IMR-90 (cell line): ENCODE data around the gene METAP2. TPM values are rescaled to one million over a fixed set of nuclear protein-coding genes. Genes with fewer than 3 reads are reported as not detected.

Experiments used
- ATAC-seq: fragments of 200-7000 bp; cut with Tn5 transposase; 2 replicates; pipeline ENCODE4 v1.9.1; 2020; ENCODE audit warnings: low read depth, mild to moderate bottlenecking, moderate library complexity
- BruUV-seq: library from RNA; stranded (reverse); fragments of 400-500 nt; replicated peaks from 2 replicates; lab custom pipeline; 2021; lab: Mats Ljungman, UMichigan
- CTCF ChIA-PET: fragments of 300-600 bp; formaldehyde crosslinking; extraction: SDS; loops from one replicate; lab custom pipeline; 2021; ENCODE audit warnings: antibody characterized with exemption; lab: Yijun Ruan, JAX
- POLR2A ChIA-PET: fragments of 300-600 bp; sonication (Branson Sonifier 250); formaldehyde crosslinking; loops from one replicate; lab custom pipeline; 2022; ENCODE audit warnings: antibody characterized with exemption; ENCODE audit not compliant: unreplicated experiment; lab: Charles Lee
- DNase-seq: peaks from one replicate; pipeline ENCODE4 v3.0.0; 2013
- H2AFZ ChIP-seq: replicated peaks from 2 replicates; pipeline ENCODE3; 2013; ENCODE audit warnings: low read length, mild to moderate bottlenecking; ENCODE audit not compliant: poor library complexity
- H2AK5ac ChIP-seq: 2 replicates; pipeline ENCODE4 v1.6.1; 2013; ENCODE audit warnings: low read depth, low read length, inconsistent platforms
- H2AK9ac ChIP-seq: replicated peaks from 2 replicates; pipeline ENCODE3; 2013; ENCODE audit warnings: mild to moderate bottlenecking, low read depth, low read length, moderate library complexity; ENCODE audit not compliant: poor library complexity
- H2BK120ac ChIP-seq: 2 replicates; pipeline ENCODE4 v1.6.1; 2013; ENCODE audit warnings: low read depth, low read length, inconsistent platforms
- H2BK15ac ChIP-seq: 3 replicates; pipeline ENCODE4 v1.6.1; 2013; ENCODE audit warnings: low read depth, low read length, inconsistent platforms
- H2BK20ac ChIP-seq: 2 replicates; pipeline ENCODE4 v1.6.1; 2013; ENCODE audit warnings: low read depth, mild to moderate bottlenecking, inconsistent platforms, low read length, moderate library complexity
- H2BK5ac ChIP-seq: 2 replicates; pipeline ENCODE4 v1.6.1; 2013; ENCODE audit warnings: mild to moderate bottlenecking, low read depth, low read length, inconsistent platforms; ENCODE audit not compliant: poor library complexity, severe bottlenecking
- H3K14ac ChIP-seq: replicated peaks from 2 replicates; pipeline ENCODE4 v1.6.1; 2013; ENCODE audit warnings: low read depth, low read length, inconsistent platforms
- H3K18ac ChIP-seq: 2 replicates; pipeline ENCODE4 v1.6.1; 2013; ENCODE audit warnings: low read depth, low read length, control low read depth
- H3K23ac ChIP-seq: 2 replicates; pipeline ENCODE4 v1.6.1; 2013; ENCODE audit warnings: low read depth, low read length, inconsistent platforms
- H3K27ac ChIP-seq: 2 replicates; pipeline ENCODE4 v1.5.1; 2013; ENCODE audit warnings: mild to moderate bottlenecking, control low read depth, low read length; ENCODE audit not compliant: insufficient read depth
- H3K27me3 ChIP-seq: 2 replicates; pipeline ENCODE4 v1.6.1; 2013; ENCODE audit warnings: low read length; ENCODE audit not compliant: control insufficient read depth, insufficient read depth
- H3K36me3 ChIP-seq: 2 replicates; pipeline ENCODE4 v1.6.1; 2013; ENCODE audit warnings: low read length, mixed read lengths; ENCODE audit not compliant: control insufficient read depth, insufficient read depth
- H3K4ac ChIP-seq: 2 replicates; pipeline ENCODE4 v1.6.1; 2013; ENCODE audit warnings: low read depth, low read length, inconsistent platforms
- H3K4me1 ChIP-seq: 2 replicates; pipeline ENCODE4 v1.6.1; 2013; ENCODE audit warnings: low read length, mixed read lengths; ENCODE audit not compliant: control insufficient read depth, insufficient read depth
- H3K4me2 ChIP-seq: 2 replicates; pipeline ENCODE4 v1.6.1; 2013; ENCODE audit warnings: low read depth, mild to moderate bottlenecking, control low read depth, low read length, moderate library complexity
- H3K4me3 ChIP-seq: 2 replicates; pipeline ENCODE4 v1.5.1; 2013; ENCODE audit warnings: low read depth, mild to moderate bottlenecking, control low read depth, low read length, moderate library complexity; ENCODE audit not compliant: insufficient read depth
- H3K56ac ChIP-seq: 2 replicates; pipeline ENCODE4 v1.6.1; 2013; ENCODE audit warnings: low read length, inconsistent platforms; ENCODE audit not compliant: insufficient read depth; ENCODE audit errors: extremely low read depth
- H3K79me1 ChIP-seq, 2 experiments: 2 replicates each; pipeline ENCODE4 v1.6.1; 2013; ENCODE audit warnings: low read length in 2 of 2, inconsistent platforms in 1 of 2, low read depth in 1 of 2
- H3K9ac ChIP-seq: 2 replicates; pipeline ENCODE4 v1.6.1; 2013; ENCODE audit warnings: low read depth, low read length, control low read depth
- H3K9me1 ChIP-seq: 2 replicates; pipeline ENCODE4 v1.6.1; 2013; ENCODE audit warnings: low read length, inconsistent platforms; ENCODE audit not compliant: insufficient read depth
- H3K9me3 ChIP-seq: 2 replicates; pipeline ENCODE4 v1.6.1; 2013; ENCODE audit warnings: low read length; ENCODE audit not compliant: control insufficient read depth, insufficient read depth
- H4K20me1 ChIP-seq: 2 replicates; pipeline ENCODE4 v1.6.1; 2013; ENCODE audit warnings: low read length, inconsistent platforms; ENCODE audit not compliant: insufficient read depth
- H4K5ac ChIP-seq: 2 replicates; pipeline ENCODE4 v1.6.1; 2013; ENCODE audit warnings: mild to moderate bottlenecking, low read depth, low read length, control low read depth
- H4K8ac ChIP-seq, 2 experiments: 2 replicates each; pipeline ENCODE4 v1.6.1; 2013; ENCODE audit warnings: low read depth in 2 of 2, low read length in 2 of 2, control low read depth in 1 of 2, inconsistent platforms in 1 of 2
- H4K91ac ChIP-seq: 2 replicates; pipeline ENCODE4 v1.6.1; 2013; ENCODE audit warnings: low read depth, low read length, inconsistent platforms; ENCODE audit not compliant: insufficient read depth
- BHLHE40 ChIP-seq: fragments of 150-350 bp; IDR thresholded peaks from 2 replicates; pipeline ENCODE4 v1.6.1; 2016; ENCODE audit warnings: mild to moderate bottlenecking, low read depth, low read length
- ELK1 ChIP-seq: fragments of 150-350 bp; IDR thresholded peaks from 2 replicates; pipeline ENCODE4 v1.6.1; 2016; ENCODE audit warnings: low read depth, mild to moderate bottlenecking, low read length, moderate library complexity, borderline replicate concordance
- FOS ChIP-seq: fragments of 150-350 bp; IDR thresholded peaks from 2 replicates; pipeline ENCODE4 v1.6.1; 2016; ENCODE audit warnings: low read depth, low read length
- MAFK ChIP-seq: IDR thresholded peaks from 2 replicates; pipeline ENCODE4 v1.6.1; 2012; ENCODE audit warnings: low read depth, low read length, improper control_type of control experiment
- MAZ ChIP-seq: IDR thresholded peaks from 2 replicates; pipeline ENCODE4 v1.6.1; 2012; ENCODE audit warnings: low read depth, mild to moderate bottlenecking, low read length, improper control_type of control experiment, moderate library complexity, borderline replicate concordance
- MXI1 ChIP-seq: IDR thresholded peaks from 2 replicates; pipeline ENCODE4 v1.6.1; 2012; ENCODE audit warnings: low read depth, mild to moderate bottlenecking, low read length, moderate library complexity, borderline replicate concordance
- NFE2L2 ChIP-seq: fragments of 150-350 bp; IDR thresholded peaks from 2 replicates; pipeline ENCODE4 v1.6.1; 2016; ENCODE audit warnings: low read depth, mild to moderate bottlenecking, low read length
- POLR2A ChIP-seq: IDR thresholded peaks from 2 replicates; pipeline ENCODE4 v1.6.1; 2012; ENCODE audit warnings: mild to moderate bottlenecking, low read depth, low read length
- RAD21 ChIP-seq: IDR thresholded peaks from 2 replicates; pipeline ENCODE4 v1.6.1; 2012; ENCODE audit warnings: low read length, improper control_type of control experiment
- RCOR1 ChIP-seq: IDR thresholded peaks from 2 replicates; pipeline ENCODE4 v1.6.1; 2012; ENCODE audit warnings: mild to moderate bottlenecking, low read length, improper control_type of control experiment; ENCODE audit not compliant: insufficient replicate concordance
- RFX5 ChIP-seq: IDR thresholded peaks from 2 replicates; pipeline ENCODE4 v1.8.0; 2012; ENCODE audit warnings: low read depth, mild to moderate bottlenecking, low read length, moderate library complexity
- SMC3 ChIP-seq: fragments of 150-350 bp; IDR thresholded peaks from 2 replicates; pipeline ENCODE4 v1.6.1; 2016; ENCODE audit warnings: low read depth, mild to moderate bottlenecking, antibody characterized with exemption, low read length, moderate library complexity
- USF2 ChIP-seq: fragments of 150-350 bp; IDR thresholded peaks from 2 replicates; pipeline ENCODE4 v1.6.1; 2017; ENCODE audit warnings: mild to moderate bottlenecking, antibody characterized with exemption, low read length, low read depth
- WGBS, 2 experiments: methylation state at CpG; one replicate each; pipeline versions ENCODE4 v1.1.5 to v1.1.7; 2013; ENCODE audit warnings: missing lambda C conversion rate in 2 of 2; ENCODE audit not compliant: insufficient read length in 1 of 2; ENCODE audit errors: extremely low coverage in 2 of 2; 5-methylcytosine and 5-hydroxymethylcytosine counted together
- dilution Hi-C: fragments of 300-500 bp; cut with HindIII; formaldehyde crosslinking; loops from one replicate; pipeline ENCODE4 v1.14.3; 2018; ENCODE audit warnings: low sequenced_read_pairs; ENCODE audit not compliant: unreplicated experiment
- in situ Hi-C: fragments of 300-500 bp; cut with MboI; formaldehyde crosslinking; loops from 3 replicates; pipeline ENCODE4 v1.14.3; 2019; ENCODE audit warnings: low sequenced_read_pairs, inconsistent platforms, mixed read lengths
- intact Hi-C: fragments of 100-400 bp; cut with micrococcal nuclease; formaldehyde crosslinking; loops from 2 replicates; pipeline ENCODE4 v1.10.0; 2022
- polyA plus RNA-seq, 3 experiments: library from polyadenylated mRNA; depleted of rRNA; stranded (reverse); fragments of >200 nt; gene quantifications; 2 replicates each; pipeline ENCODE4 v1.2.3, GENCODE V29; 2012; ENCODE audit warnings: low replicate concordance in 1 of 3
- total RNA-seq: library from RNA; depleted of rRNA; stranded (reverse); fragments of >200 nt; gene quantifications from 2 replicates; pipeline ENCODE4 v1.2.3, GENCODE V29; 2012
- TF ChIP-seq, protein P1 (sequence below): conservative IDR thresholded peaks from 2 replicates; pipeline ENCODE4 v1.5.1; 2012; ENCODE audit warnings: mild to moderate bottlenecking, low read depth, low read length, improper control_type of control experiment

Gene METAP2
- total and polyA plus RNA-seq, 2 of the 4 experiments (the other 2 are of a cell fraction), result 62.5 to 72.9 TPM

- no peak overlapping the region for H2AK5ac ChIP-seq
- no peak overlapping the region for H3K4ac ChIP-seq
- no peak overlapping the region for H3K9ac ChIP-seq
- H3K4me2 ChIP-seq, result no peak overlapping the region
- dilution Hi-C loops (no loop called here), in situ Hi-C loops (no loop called here), intact Hi-C loops (no loop called here)
- BruUV-seq, result no TSS peak
- no peak overlapping the region for H2BK20ac ChIP-seq
- no peak overlapping the region for H2AFZ ChIP-seq
- no peak overlapping the region for H3K27ac ChIP-seq
- H4K5ac ChIP-seq, result no peak overlapping the region
- H3K9me1 ChIP-seq, result no peaks in the 10 kb centered on the region
- ATAC-seq (no peak), DNase-seq (no peak)
- no peak overlapping the region for H3K56ac ChIP-seq
- no peak overlapping the region for H3K23ac ChIP-seq
- H2BK120ac ChIP-seq, result no peak overlapping the region
- no peaks in the 10 kb centered on the region for H3K36me3 ChIP-seq
- no peaks in the 10 kb centered on the region for H4K20me1 ChIP-seq
- POLR2A ChIA-PET, result interaction anchor here (0.7 kb wide), 1 partner anchor 17 kb away, joined by 7 read pairs; no protein-coding TSS in a partner anchor
- no peak overlapping the region for H2BK15ac ChIP-seq
- peaks cover 11% of the 10 kb centered on the region for H3K9me3 ChIP-seq
- peaks cover 1% of the 10 kb centered on the region for H3K27me3 ChIP-seq
- TF ChIP-seq MAFK (no peak), MXI1 (no peak), FOS (no peak), USF2 (no peak), ELK1 (no peak), RCOR1 (no peak), RFX5 (no peak), POLR2A (no peak), BHLHE40 (no peak), RAD21 (no peak), NFE2L2 (no peak), SMC3 (no peak), MAZ (no peak)
- TF ChIP-seq, protein P1, sequence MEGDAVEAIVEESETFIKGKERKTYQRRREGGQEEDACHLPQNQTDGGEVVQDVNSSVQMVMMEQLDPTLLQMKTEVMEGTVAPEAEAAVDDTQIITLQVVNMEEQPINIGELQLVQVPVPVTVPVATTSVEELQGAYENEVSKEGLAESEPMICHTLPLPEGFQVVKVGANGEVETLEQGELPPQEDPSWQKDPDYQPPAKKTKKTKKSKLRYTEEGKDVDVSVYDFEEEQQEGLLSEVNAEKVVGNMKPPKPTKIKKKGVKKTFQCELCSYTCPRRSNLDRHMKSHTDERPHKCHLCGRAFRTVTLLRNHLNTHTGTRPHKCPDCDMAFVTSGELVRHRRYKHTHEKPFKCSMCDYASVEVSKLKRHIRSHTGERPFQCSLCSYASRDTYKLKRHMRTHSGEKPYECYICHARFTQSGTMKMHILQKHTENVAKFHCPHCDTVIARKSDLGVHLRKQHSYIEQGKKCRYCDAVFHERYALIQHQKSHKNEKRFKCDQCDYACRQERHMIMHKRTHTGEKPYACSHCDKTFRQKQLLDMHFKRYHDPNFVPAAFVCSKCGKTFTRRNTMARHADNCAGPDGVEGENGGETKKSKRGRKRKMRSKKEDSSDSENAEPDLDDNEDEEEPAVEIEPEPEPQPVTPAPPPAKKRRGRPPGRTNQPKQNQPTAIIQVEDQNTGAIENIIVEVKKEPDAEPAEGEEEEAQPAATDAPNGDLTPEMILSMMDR, result no peak
- no peaks in the 10 kb centered on the region for H3K4me1 ChIP-seq
- H4K8ac ChIP-seq, result no peak overlapping the region
- CTCF ChIA-PET, result interaction anchor here (0.6 kb wide), 1 partner anchor 103 kb away, joined by 5 read pairs; no protein-coding TSS in a partner anchor
- no peak overlapping the region for H3K4me3 ChIP-seq
- no peak overlapping the region for H3K18ac ChIP-seq
- H3K79me1 ChIP-seq, result no peaks in the 10 kb centered on the region
- WGBS, 2 experiments, result 55% methylated on average over 2 of the region's 4 CpGs; no CpG with 5 or more reads in 1 of the 2 experiments
- no peak overlapping the region for H2AK9ac ChIP-seq
- H4K91ac ChIP-seq, result no peak overlapping the region
- H3K14ac ChIP-seq, result no peak overlapping the region
- no peak overlapping the region for H2BK5ac ChIP-seq
Observed at GRCh38 chr12:95462081-95462480, 11.9 kb upstream of the METAP2 start.
